C4-2B (cell line): ENCODE measurements around the gene S1PR1.

Source experiments
- ZFX ChIP-seq: fragments of 450-650 bp; IDR thresholded peaks from 2 replicates; pipeline ENCODE4 v1.6.1; 2017
- TF ChIP-seq, protein P1 (sequence below): fragments of 450-650 bp; conservative IDR thresholded peaks from 2 replicates; pipeline ENCODE4 v1.5.1; 2017; ENCODE audit warnings: mild to moderate bottlenecking

DNA sequence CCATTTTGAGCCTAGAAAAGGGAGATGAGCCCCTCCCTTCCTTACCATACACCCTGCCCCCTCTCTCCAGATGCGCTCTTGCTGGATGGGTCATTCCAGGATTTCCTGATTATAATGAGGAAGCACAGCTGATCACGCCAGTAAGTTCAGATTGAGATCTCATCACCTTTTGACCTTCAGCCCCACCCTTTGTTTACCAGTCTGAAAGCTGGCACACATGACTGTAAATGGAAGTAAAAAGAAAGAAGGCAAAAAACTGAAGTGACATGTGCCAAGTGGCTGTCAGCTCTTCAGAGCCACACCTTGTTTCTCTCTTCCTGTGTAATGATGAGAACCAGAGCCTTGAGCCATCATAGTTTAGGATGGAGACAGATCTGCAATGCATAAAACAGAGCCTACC lies 27.9 kb downstream of the S1PR1 start:
- TF ChIP-seq, protein P1, sequence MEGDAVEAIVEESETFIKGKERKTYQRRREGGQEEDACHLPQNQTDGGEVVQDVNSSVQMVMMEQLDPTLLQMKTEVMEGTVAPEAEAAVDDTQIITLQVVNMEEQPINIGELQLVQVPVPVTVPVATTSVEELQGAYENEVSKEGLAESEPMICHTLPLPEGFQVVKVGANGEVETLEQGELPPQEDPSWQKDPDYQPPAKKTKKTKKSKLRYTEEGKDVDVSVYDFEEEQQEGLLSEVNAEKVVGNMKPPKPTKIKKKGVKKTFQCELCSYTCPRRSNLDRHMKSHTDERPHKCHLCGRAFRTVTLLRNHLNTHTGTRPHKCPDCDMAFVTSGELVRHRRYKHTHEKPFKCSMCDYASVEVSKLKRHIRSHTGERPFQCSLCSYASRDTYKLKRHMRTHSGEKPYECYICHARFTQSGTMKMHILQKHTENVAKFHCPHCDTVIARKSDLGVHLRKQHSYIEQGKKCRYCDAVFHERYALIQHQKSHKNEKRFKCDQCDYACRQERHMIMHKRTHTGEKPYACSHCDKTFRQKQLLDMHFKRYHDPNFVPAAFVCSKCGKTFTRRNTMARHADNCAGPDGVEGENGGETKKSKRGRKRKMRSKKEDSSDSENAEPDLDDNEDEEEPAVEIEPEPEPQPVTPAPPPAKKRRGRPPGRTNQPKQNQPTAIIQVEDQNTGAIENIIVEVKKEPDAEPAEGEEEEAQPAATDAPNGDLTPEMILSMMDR, result no peak
- TF ChIP-seq ZFX, result no peak
